Activated naive CD4-positive, alpha-beta T cell treated with Interleukin-2 at 50 U/mL for 16 hours (primary cell): ENCODE measurements around the gene CSTF2T.

Experiments
- DNase-seq: peaks from one replicate; pipeline ENCODE4 v3.0.0-alpha.2; 2020

The CSTF2T gene

GRCh38 chr10:51699475-51700227 lies at the start of gene CSTF2T:
TSS of gene CSTF2T (minus strand) at chr10:51699595. CDS start at chr10:51699549, 46 bp downstream.
- DNase-seq: peak; percentile 90

- DNase-seq: no peak
These were observed 49.6 kb upstream of the CSTF2T start for GRCh38 chr10:51748959-51749358.

- no peak for DNase-seq
These were observed 47.8 kb upstream of the CSTF2T start for GRCh38 chr10:51747216-51747615.

- DNase-seq: no peak
These were observed 46.0 kb upstream of the CSTF2T start for GRCh38 chr10:51745397-51745796.

GRCh38 chr10:51744235-51745000 lies 45.0 kb upstream of the CSTF2T start:
- no peak for DNase-seq

GRCh38 chr10:51743146-51743545 lies 43.8 kb upstream of the CSTF2T start:
- no peak for DNase-seq

GRCh38 chr10:51733057-51733456 lies 33.7 kb upstream of the CSTF2T start:
- no peak for DNase-seq

- no peak for DNase-seq
These were observed 30.6 kb upstream of the CSTF2T start for GRCh38 chr10:51729822-51730555.

- DNase-seq: no peak
These were observed 24.6 kb upstream of the CSTF2T start for GRCh38 chr10:51724038-51724437.

- DNase-seq: no peak
These were observed 19.5 kb upstream of the CSTF2T start for GRCh38 chr10:51718804-51719291.

- DNase-seq: no peak
These were observed 17.6 kb upstream of the CSTF2T start for GRCh38 chr10:51716981-51717380.

GRCh38 chr10:51711519-51711891 lies 12.1 kb upstream of the CSTF2T start:
- no peak for DNase-seq

- no peak for DNase-seq
These were observed 10.1 kb upstream of the CSTF2T start for GRCh38 chr10:51709324-51709972.

GRCh38 chr10:51708609-51709008 lies 9.2 kb upstream of the CSTF2T start:
- DNase-seq: no peak

- no peak for DNase-seq
These were observed 8.5 kb upstream of the CSTF2T start for GRCh38 chr10:51707821-51708424.

- no peak for DNase-seq
These were observed 8.0 kb upstream of the CSTF2T start for GRCh38 chr10:51707392-51707791.

GRCh38 chr10:51706225-51706624 lies 6.8 kb upstream of the CSTF2T start:
- DNase-seq: no peak

GRCh38 chr10:51705774-51706173 lies 6.4 kb upstream of the CSTF2T start:
- DNase-seq: no peak

GRCh38 chr10:51700228-51700817 lies 928 bp upstream of the CSTF2T start:
- DNase-seq: no peak

- no peak for DNase-seq
These were observed 285 bp downstream of the CSTF2T start for GRCh38 chr10:51699145-51699474.

GRCh38 chr10:51698473-51699063 lies 827 bp downstream of the CSTF2T start:
- DNase-seq: no peak

GRCh38 chr10:51696251-51696650 lies 3.1 kb downstream of the CSTF2T start:
- DNase-seq: no peak
